Uterus (tissue), 2 donors: Measurements from ENCODE around the gene GAL3ST1.

Experiments
- CTCF ChIP-seq, 4 experiments: fragments of 200-600 bp in 2 of 4; fragments of 450-650 bp in 2 of 4; sonication (generic) in 2 of 4; IDR thresholded peaks; one replicate each; pipeline ENCODE4 v1.5.1; 2016 to 2019; ENCODE audit warnings: antibody characterized with exemption in 4 of 4, mild to moderate bottlenecking in 2 of 4, moderate library complexity in 1 of 4
- POLR2A ChIP-seq, 2 donors: fragments of 450-650 bp; IDR thresholded peaks; one replicate each; pipeline ENCODE4 v1.6.1; 2016; ENCODE audit warnings: antibody characterized with exemption in 2 of 2, mild to moderate bottlenecking in 1 of 2, moderate library complexity in 1 of 2

- TF ChIP-seq CTCF (IDR thresholded peaks at IDR 0.05), result no peak
- TF ChIP-seq POLR2A (IDR thresholded peaks at IDR 0.05), result no peak
Observed at GRCh38 chr22:30562366-30562765, 12.1 kb downstream of the GAL3ST1 start.
